AG04449 (cell line): Measurements from ENCODE around the gene FADD.

Experiments used
- CTCF ChIA-PET: fragments of 350-600 bp; formaldehyde crosslinking; extraction: SDS; loops from one replicate; lab custom pipeline; 2021; ENCODE audit warnings: antibody characterized with exemption; lab: Yijun Ruan, JAX
- POLR2A ChIA-PET: fragments of 400-600, 350-600 bp; formaldehyde crosslinking; extraction: SDS; loops from one replicate; lab custom pipeline; 2020; ENCODE audit warnings: antibody characterized with exemption, inconsistent platforms; lab: Yijun Ruan, JAX
- DNase-seq: peaks from one replicate; pipeline ENCODE4 v3.0.0-alpha.2; 2010; ENCODE audit warnings: low read depth, low spot score
- H3K4me3 ChIP-seq: 2 replicates; pipeline ENCODE4 v1.5.1; 2011; ENCODE audit warnings: low read depth, mild to moderate bottlenecking, control low read depth, low read length
- CTCF ChIP-seq: IDR thresholded peaks from one replicate; pipeline ENCODE4 v1.5.1; 2011; ENCODE audit warnings: mild to moderate bottlenecking, moderate library complexity, low read length, control low read depth, inconsistent platforms; ENCODE audit not compliant: insufficient read depth; ENCODE audit errors: missing control alignments

FADD gene

DNA sequence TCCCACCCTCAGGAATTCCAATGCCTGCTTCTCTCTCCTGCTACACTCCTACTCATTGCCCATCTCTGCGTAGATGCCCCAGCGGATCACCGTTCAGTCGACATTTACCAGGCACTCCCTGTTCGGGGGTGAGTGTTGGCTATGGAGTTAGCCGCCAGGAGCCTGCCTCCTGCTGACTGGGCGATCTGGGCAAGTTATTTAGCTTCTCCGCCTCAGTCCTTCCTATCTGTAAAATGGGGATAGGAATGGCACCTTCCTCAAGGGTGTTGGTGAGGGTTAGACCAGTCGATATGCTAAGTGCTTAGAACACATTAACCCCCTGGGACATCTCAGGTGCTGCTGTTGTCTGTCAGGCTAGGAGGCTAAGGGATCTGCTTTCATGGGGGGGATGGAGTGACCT, 30.9 kb downstream of the FADD start:
- CTCF ChIA-PET = no interaction called here
- H3K4me3 ChIP-seq = no peak overlapping the region
- no peak for TF ChIP-seq CTCF
- no peak for DNase-seq
- POLR2A ChIA-PET = no interaction called here

- POLR2A ChIA-PET = no interaction called here
- CTCF ChIA-PET = no interaction called here
Observed at GRCh38 chr11:70240337-70240736, 37.2 kb downstream of the FADD start.

GRCh38 chr11:70241709-70242108, 38.6 kb downstream of the FADD start:
- POLR2A ChIA-PET = no interaction called here
- TF ChIP-seq CTCF = no peak
- no peak overlapping the region for H3K4me3 ChIP-seq
- CTCF ChIA-PET = no interaction called here
- no peak for DNase-seq

More at GRCh38 chr11:70240337-70240736, 37.2 kb downstream of the FADD start:
- no peak for DNase-seq
- TF ChIP-seq CTCF = no peak
- H3K4me3 ChIP-seq = no peak overlapping the region

GRCh38 chr11:70242885-70243284, 39.8 kb downstream of the FADD start:
- CTCF ChIA-PET = no interaction called here
- H3K4me3 ChIP-seq = no peak overlapping the region
- POLR2A ChIA-PET = no interaction called here
- no peak for DNase-seq
- no peak for TF ChIP-seq CTCF

DNA sequence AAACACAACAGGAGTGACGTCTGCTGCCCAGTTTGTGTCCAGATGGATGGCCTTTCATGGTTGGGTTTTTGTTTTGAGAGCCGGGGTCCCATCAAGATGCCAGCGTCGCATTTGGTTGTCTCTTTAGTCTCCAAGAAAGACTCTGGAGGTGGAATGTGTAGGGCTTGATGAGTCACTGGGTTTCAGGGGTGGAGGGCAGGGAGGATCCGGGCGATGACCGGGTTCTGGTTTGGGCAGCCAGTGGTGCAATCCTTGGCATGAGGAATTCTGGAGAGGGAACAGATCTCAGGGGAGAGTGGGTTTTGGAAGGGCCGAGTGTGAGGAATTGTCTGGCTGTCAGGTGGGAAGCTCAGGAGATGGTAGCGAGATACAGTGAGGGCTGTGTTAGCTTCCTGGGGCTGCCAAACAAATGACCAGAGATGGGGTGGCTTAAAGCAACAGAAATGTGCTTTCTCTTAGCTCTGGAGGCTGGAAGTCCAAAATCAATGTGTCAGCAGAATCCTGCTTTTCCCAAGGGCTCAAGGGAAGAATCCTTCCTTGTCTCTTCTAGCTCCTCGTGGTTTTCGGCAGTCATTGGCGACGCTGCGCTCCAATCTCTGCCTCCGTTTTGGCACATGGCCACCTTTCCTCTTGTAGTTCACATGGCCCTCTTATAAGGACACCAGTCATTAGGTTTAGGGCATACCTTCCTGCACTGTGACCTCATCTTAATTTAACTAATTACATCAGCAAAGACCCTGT, 41.0 kb downstream of the FADD start:
- no peak overlapping the region for H3K4me3 ChIP-seq
- ChIA-PET CTCF (no interaction called here), POLR2A (no interaction called here)
- no peak for DNase-seq
- no peak for TF ChIP-seq CTCF

- H3K4me3 ChIP-seq = no peak overlapping the region
- ChIA-PET CTCF (no interaction called here), POLR2A (no interaction called here)
- DNase-seq = peak; percentile 60
- TF ChIP-seq CTCF = no peak
Observed at GRCh38 chr11:70244698-70245097, 41.6 kb downstream of the FADD start.
